A673 (cell line): ENCODE results near the gene SBF2.

Source experiments
- CTCF ChIP-seq: fragments of 300-800, 200-600 bp; sonication (generic); conservative IDR thresholded peaks from 2 replicates; pipeline ENCODE4 v1.5.1; 2017; ENCODE audit warnings: low read depth, mild to moderate bottlenecking, antibody characterized with exemption, low read length, moderate library complexity, mixed read lengths
- EZH2 ChIP-seq: fragments of 200-600 bp; sonication (generic); IDR thresholded peaks from 2 replicates; pipeline ENCODE4 v1.6.1; 2017; ENCODE audit warnings: borderline replicate concordance, low read depth, mild to moderate bottlenecking, mixed read lengths, antibody characterized with exemption, low read length; ENCODE audit not compliant: poor library complexity, severe bottlenecking

- peak; percentile 84 for TF ChIP-seq CTCF
- TF ChIP-seq EZH2 = no peak
Measured at GRCh38 chr11:9748361-9748970, 545.6 kb downstream of the SBF2 start.
